HG02759 (cell line): ENCODE results near the gene MTA1.
A peak's percentile ranks its signal among the peaks of the same experiment; 100 is the strongest.

Source experiments
- ATAC-seq: cut with Tn5 transposase; IDR thresholded peaks from one replicate; pipeline ENCODE4 v1.9.1; 2021; ENCODE audit warnings: mild to moderate bottlenecking, moderate library complexity; ENCODE audit not compliant: unreplicated experiment

MTA1 gene

DNA sequence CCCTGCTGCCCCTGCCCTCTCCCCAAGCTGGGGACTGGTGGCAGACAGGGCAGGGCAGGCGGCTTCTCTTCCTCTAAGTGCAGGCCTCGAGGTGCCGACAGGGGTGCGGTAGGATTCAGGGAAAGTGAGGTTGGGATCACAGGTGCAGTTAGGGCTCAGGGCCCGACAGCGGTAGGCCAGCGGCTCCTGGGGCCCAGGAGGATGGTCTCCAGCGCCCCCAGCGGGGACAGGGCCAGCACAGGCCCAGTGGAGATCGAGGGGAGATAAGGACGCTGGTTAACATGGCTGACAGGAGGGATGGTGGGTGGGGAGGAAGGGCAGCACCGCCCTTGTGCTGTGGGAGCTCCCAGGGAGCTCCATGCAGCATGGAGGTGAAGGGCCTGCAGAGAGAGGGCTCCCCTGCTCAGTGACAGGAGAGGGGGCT, 66.1 kb downstream of the MTA1 start:
- ATAC-seq: no peak

DNA sequence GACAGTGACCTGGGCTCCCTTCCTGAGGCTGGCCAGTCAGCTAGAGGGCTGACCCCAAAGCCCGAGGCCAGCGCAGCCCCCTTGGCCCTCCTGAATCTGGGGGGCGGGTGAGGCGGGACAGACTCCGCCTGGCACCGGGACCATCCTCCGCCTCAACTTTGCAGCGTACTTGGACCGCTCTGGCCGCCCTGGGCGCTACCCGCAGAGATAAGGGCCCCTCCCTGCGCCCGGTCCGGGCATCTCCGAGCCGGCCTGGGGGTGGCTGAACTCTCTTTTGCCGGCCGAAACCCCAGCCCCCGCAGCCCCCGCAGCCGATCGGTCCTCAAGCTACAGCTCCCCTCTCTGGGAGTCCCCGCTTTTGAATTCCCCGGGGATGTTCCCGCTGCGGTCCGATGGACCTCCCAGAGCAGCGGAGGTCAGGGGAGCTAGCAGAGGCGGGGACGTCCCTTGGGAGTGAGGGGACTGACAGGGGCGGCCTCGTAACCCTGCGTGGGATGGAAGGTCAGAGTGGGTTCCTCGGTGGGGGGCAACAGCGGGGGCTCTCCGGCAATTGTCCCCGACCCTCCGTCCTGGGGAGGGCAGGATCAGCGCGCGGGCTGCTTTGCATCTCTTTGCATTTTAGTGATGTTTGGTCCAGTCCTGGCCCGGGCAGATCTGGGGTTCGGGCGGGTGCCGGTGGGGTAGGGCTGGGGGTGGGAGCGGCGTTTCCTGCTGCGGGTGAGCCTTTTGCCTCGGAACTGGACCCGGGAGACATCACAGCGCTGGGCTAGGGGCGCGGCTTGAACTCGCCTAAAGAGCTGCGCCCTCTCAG, 66.7 kb downstream of the MTA1 start, which contains the start of gene CRIP1:
TSS of gene CRIP1 (plus strand) at position 724 of the 811 bp plus-strand sequence. CDS start 374 bp downstream, outside the sequence.
- ATAC-seq: no peak

DNA sequence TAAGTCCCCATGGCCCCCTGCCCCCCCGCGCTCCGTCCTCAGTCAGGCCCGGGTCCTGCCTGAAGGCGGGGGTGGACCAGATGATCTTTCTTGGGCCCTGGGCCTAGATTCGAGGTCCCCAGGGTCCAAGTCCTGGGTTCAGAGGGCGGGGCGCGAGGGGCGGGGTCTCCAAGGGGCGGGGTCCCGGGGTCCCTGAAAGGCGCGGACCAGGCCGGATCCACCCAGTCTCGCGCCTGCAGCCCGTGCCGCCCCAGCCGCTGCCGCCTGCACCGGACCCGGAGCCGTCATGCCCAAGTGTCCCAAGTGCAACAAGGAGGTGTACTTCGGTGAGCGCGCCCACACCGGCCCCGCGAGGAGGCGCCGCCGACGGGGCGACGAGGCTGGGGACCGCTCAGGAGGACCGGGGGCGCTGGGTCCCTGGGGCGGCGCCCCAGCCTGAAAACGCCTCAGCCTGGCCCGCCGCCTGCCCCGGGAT, 67.4 kb downstream of the MTA1 start:
- no peak for ATAC-seq

DNA sequence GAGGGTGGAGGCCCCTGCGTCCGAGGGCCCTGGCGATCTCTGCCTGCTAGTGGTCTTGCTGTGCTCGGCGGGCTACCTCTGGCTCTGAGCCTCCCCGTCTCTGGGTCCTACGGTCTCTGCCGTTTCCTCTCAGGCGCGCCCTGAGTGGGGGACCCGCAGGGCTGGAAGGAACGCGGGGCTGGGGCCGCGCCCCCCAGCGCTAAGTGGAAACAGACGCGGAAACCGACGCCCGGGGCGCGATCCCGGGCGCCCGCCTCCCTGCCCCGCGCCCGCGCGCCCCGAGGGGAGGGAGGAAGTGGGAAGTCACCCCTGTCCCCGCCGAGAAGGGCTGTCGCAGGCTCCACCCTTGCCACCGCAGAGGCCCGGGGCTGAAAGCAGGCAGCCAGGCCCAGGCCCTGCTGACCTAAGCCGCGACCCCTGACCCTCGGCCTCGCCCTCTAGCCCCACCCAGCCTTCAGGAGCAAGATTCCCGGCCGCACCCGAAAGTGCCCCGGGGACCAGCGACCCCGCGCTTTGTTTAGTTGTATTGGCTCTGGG, 67.9 kb downstream of the MTA1 start:
- ATAC-seq: no peak

DNA sequence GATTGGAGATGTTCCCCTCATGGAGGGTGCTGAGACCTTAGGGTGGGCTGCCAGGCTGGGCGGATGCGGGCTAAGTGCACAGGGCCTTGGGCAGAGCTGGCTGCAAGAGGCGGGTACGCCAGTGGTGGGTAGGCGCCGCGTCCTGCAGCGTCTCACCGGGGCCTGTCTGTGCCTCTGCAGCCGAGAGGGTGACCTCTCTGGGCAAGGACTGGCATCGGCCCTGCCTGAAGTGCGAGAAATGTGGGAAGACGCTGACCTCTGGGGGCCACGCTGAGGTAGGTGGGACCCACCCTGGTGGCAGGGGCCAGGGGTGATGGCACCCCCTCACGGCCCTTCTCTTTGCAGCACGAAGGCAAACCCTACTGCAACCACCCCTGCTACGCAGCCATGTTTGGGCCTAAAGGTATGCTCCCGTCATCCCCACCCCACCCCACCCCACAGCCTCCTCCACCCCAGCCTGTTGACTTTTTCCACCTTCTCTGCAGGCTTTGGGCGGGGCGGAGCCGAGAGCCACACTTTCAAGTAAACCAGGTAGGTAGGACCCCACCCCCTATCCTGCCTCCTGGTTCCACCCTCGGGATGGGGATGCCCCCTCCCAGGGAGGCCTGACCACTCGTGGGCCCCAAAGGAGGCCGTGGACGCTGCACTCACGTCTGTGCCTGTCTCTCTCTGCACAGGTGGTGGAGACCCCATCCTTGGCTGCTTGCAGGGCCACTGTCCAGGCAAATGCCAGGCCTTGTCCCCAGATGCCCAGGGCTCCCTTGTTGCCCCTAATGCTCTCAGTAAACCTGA, 68.6 kb downstream of the MTA1 start:
- no peak for ATAC-seq

DNA sequence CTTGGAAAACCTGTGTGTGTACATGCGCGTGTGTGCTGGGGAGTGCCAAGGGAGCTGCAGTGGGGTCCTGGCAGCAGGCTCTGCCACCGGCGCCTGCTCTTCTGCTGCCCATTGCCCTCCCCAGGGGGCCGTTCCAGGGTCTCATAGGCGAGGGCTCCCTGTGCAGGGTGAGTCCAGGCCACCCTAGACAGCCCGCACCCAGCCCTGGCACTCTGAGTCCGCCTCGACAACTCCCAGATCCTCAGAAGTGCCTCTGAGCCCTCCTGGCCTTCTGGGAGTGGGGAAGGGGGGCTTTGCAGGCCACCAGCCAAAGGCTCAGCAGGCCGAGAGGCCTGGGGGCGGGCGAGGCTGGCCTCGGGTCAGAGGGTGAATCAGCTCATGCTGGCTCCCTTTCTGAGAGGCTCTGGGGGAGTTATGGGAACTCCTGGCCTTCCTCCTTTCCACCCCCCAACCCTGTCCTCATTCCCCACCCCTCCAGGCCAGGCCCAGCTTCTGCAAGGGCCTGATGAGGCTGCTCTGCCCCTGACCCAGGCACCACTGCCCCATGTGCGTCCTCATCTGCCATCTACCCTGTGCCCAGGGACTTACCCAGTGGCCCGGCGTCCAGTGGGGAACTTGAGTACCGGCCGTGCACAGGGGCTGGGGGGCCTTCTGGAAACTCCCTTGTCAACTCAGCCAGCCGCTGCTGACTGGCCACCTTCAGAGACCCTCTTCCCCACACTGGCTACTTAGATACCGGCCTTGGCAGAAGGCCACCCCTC, 69.3 kb downstream of the MTA1 start:
- ATAC-seq: no peak

DNA sequence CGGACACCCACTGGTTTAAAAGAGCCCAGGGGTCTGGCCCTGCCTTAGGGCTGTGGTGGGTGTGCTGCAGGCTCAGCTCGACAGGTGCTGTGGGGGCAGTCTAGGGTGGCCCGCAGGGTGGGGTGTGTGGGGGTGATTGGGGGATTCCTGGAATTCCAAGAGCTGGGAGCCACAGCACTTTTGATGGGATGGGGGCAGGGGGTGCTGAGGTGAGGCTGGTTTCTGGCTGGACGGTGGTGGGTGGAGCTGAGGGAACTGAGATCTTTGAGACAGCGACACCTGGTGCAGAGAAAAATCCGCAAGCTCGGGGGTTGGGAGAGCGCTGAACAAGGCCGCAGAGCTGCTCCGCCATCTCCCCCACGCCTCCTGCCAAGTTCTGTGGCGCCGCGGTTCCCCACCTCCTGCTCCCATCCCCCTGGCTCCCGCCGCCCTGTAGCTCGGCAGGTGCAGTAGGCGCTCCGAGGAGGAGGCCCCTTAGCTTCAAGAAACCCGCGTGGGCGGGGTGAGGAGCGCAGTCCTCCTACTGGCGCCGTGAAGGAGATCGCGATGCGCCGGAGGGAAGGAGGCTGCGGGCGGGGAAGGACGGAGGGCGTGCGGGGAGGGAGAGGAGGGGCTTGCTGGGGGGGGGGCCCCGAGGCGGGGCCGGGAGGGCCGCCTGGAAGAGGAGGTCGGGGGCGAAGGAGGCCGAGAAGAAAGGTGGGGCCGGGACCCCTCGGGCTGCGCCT, 70.1 kb downstream of the MTA1 start:
- no peak for ATAC-seq

DNA sequence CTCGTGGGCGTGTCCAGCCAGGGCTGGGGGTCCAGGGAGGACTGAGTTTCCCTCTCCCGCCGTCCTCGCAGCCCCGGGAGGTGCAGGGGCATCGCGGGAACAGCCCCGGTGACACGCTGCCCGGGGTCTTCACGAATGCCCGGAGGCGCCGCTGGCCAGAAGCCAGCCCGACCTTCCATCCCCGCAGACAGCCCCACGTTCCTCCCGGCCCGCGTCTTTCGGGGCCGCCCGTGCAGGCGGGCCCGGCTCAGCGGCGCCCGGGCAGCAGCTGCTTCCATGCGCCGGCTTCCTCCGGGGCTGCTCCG, 70.6 kb downstream of the MTA1 start:
- ATAC-seq: no peak

DNA sequence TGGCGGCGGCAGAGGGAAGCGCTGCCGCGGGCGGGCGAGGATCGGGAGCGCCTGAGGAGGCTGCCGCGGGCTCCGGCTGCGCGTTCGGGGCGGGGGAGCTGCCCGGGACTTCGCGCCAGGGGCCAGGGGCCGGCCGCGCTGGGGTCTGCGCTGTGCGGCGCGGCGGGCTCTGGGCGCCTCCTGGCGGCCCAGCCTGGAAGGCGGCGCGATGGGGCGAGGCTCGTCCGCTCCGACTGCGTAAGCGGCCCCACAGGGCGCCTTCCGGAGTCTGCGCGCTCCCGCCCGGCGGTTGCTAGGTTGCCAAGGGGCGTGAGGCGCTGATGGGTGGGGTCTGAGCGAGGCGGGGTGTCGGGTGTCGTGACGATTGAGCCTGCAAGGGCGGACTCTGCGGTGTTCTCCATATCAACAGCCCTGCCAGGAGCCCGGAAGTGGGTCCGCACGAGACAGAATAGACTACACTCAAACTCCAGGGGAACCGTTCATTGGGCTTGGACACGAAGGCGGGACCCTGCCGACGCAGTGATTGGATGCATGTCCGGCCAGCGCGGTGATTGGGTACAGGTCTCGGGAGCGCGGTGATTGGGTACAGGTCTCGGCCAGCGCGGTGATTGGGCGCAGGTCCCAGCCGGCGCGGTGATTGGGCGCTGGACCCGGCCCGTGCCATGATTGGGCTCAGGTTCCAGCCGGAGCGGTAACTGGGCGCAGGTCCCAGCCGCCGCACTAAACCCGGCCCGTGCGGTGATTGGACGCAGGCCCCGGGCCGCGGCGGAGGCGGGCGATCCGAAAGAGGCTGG, 71.1 kb downstream of the MTA1 start, which contains the start of gene TEDC1:
TSS of gene TEDC1 (plus strand) at position 675 of the 794 bp plus-strand sequence. CDS start 130 bp downstream, outside the sequence.
- ATAC-seq: peak; percentile 73

DNA sequence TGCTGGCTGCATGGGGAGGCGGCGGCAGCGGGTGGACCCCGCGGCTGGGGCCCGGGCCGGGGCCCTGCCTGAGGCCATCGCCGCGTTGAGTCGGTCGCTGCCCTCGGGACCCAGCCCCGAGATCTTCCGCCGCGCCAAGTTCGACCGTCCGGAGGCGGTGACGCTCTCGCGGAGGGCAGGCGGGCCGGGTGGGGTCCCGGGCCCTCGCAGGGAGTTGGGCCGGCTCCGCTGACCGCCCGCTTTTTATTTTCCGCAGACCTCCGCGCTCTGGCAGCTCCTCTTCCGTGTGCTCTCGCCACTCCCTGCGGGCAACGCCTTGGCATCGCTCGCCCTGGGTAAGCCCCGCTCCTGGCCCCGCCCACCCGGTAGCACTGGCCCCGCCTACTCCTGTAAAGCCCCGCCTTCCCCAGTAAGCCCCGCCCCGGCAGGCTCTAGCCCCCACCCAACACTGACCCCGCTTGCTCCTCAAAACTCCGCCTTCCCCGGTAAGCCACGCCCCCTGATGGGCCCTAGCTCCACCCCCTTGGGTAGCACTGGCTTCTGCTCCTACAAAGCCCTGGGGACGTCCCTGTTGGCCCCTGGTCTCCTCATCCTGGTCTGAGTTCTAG, 71.8 kb downstream of the MTA1 start:
- peak; percentile 3 for ATAC-seq

DNA sequence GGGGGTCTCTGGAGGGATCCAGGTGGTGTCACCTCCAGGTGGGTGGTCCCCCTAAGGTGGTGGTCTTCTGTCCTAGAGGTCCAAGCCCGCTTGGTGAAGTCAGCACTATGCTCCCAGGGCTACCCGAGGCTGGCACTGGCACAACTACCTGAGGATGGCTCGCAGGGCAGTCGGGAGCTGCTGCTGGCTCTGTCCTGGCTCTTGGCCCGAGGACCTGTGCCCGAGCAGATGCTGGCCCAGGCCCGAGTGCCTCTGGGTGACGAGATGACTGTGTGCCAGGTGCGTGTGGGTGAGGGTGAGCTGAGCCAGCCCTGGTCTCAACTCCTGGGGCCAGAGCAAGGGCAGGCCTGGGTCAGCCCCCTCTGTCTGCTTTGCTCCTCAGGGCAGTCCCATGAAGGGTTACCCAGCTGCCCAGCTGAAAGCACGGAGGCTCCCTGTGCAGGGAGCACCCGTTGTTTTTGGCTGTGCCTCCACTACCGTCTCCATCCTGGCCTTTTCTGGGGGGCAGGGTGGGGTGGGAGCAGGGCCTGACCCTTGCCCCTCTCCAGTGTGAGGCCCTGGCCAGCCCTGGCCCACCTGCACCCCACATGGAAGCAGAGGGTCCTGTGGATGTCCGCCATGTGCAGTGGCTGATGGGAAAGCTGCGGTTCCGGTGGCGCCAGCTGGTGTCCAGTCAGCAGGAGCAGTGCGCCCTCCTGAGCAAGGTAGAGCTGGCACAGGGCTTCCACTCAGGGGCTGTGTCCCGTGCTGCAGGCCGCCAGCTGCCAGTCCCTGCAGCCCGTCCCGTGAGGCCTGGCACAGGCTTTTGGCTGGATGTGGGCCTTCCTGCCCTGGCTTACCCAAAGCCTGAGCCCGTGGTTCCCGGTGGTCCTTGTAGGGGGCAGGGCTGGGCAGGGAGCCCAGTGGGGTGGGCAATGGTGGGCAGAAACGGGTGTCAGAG, 72.7 kb downstream of the MTA1 start:
- ATAC-seq: no peak

DNA sequence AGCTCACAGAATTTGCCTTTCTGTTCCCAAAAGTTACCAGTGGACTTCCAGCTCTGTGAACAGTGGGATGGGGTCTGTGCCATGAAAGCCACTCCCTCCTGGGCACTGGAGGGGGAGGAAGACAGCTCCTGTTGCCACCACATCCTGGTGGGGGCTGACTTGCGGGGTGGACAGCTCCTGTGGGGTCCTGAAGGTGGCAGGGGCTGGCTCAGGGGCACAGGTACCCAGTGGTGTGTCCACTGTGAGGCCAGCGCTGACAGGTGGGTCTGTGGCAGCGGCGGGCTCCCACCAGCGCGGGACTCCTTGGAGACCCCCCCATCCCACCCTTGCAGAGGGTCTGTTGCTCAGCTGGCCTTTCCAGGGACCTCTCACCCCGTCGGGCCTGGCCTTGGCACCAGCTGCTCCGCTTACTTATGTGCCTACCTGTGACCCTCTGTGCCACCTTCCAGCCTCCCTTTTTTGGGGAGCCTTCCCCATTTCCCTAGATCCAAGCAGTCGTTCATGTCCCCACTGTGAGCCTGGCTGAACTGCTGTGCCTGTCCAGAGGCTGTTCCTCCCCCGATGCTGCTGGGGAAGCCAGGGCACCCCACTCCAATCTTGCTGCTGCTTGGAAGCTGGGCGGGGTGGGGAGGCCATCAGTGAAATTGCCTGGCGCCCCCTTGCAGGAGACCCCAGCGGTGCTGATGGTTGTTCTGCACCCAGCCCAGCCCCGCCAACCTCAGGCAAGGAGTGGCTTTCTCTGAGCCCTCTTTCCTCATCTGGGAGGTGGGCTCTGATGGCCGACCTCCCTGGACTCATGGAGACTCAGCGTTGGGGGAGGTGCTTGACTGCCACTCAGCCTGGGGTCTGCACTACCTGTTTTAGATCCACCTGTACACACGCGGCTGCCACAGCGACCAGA, 73.6 kb downstream of the MTA1 start:
- ATAC-seq: no peak

DNA sequence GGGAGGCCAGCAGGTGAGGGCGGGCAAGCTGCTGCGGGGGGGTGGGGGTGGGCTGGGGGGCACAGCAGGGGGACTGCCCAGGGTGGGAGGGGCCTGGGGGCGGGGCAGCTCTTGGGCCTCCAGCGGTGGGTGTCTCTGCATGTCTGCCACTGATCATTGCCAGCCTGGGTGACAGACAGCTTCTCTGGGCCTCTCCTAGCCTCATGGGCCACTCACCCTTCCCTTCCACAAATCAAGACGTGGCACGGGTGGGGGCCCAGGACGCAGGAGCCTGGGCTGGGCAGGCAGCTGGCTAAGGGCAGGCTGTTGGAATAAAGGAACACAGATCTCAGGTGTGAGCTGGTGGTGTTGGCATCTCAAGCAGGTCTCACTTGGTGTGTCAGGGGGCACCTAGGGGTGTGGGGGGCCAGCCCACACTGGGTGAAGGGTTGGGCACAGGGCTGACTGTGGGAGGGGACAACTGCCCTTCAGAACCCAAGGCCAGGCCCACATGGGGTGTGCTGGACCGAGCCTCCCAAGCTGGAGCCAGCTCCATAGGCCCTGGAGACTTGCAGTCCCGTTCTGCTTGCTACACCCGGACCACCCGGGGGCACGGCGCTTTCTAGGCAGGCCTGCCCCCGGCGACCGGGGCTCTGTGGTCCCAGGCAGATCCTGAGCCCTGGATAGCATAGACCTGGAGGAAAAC, 74.4 kb downstream of the MTA1 start:
- no peak for ATAC-seq

DNA sequence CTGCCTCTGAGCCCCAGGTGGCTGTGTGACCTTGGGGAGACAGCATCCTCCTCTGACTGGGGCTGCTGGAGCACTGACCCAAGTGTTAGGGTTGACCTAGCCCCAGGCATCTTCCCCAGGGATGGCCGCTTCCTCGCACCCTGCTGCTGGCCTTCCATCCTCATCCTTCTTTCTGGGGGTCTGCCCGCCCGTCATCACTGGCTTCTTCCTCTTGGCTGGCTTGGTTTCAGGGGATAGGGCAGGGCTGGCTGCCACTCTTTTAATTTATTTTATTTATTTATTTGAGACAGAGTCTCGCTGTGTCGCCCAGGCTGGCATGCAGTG, 74.9 kb downstream of the MTA1 start:
- ATAC-seq: no peak

DNA sequence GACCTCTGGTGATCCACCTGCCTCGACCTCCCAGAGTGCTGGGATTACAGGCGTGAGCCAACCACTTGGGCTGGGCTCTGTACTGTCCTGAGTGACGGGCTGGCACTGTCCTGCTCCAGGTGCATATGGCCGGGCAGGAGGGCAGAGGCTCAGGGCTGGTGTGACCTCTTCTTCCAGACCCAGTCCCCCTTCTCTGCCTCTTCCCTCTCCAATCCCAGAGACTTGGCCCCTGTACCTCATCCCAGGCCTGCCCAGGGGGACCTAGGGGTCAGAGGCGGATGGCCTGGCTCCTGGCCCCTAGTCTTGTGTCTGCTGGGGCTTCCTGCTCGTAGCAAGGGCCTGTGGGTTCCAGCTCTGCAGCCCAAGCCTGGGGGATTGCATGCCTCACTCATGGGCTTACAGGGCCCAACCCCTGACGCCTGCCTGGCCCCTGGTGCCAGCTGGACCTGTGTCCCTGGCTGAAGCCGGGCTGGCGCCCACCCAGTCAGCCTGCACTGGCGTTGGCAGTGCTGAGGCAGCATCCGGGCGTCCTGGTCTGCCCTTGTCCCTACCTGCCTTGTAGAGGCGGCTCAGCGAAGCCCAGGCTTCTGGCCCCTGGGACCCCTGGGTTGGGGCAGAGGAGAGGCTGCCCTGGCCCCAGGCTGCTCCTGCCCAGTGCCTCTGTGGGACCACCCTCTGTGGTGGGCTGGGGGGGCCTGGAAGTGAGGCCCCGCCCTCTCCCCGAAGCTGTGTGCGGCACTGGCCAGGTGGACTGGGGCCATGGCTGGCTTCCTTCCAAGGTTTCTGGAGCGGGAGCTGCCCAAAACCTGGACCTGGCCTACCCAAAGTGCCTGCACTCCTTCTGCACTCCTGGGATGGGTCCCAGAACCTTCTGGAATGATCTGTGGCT, 75.7 kb downstream of the MTA1 start:
- ATAC-seq: no peak
